HG03175 (cell line): ENCODE results near the gene AXIN1.
"Not testable (repeated sequence)": the region's sequence is repeated elsewhere in the genome, so short reads cannot be mapped to it uniquely, and the experiment has no call there.

Source experiments
- ATAC-seq: cut with Tn5 transposase; IDR thresholded peaks from one replicate; pipeline ENCODE4 v1.9.1; 2021; ENCODE audit warnings: mild to moderate bottlenecking, moderate library complexity; ENCODE audit not compliant: unreplicated experiment

AXIN1 gene

DNA sequence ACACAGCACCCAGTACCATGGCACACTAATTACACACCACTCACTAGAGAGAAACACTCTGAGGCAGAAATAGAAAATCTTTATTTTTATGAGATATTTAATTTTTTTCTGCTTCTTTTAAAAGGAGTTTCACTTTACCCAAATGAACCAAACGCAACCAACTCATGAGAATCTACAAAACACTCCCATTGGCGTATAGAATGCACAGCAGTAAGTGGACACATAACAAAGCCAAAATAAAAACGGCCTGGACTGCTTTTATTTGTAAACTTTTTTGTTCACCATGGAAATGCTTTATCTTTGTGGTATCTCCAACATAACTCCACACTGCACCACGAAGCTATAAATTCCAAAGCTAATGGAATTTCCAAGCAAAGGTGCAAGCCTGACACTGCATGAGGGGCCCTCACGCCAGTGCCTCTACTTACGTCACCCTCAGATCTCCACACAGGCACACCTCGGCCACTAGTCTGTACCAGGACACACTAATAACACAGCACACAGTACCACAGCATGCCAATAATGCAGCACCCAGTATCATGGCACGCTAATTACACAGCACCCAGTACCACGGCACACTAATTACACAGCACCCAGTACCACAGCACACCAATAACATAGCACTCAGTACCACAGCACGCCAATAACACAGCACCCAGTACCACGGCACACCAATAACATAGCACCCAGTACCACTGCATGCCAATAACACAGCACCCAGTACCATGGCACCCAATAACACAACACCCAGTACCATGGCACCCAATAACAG, 17.5 kb downstream of the AXIN1 start:
- not testable (repeated sequence) for ATAC-seq

DNA sequence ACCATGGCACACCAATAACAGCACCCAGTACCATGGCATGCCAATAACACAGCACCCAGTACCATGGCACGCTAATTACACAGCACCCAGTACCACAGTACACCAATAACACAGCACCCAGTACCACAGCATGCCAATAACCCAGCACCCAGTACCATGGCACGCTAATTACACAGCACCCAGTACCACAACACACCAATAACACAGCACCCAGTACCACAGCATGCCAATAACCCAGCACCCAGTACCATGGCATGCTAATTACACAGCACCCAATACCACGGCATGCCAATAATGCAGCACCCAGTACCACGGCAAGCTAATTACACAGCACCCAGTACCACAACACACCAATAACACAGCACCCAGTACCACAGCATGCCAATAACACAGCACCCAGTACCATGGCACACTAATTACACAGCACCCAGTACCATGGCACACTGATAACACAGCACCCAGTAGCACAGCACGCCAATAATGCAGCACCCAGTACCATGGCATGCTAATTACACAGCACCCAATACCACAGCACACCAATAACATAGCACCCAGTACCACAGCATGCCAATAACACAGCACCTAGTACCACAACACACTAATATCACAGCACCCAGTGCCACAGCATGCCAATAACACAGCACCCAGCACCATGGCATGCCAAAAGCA, 18.2 kb downstream of the AXIN1 start:
- ATAC-seq: not testable (repeated sequence)

DNA sequence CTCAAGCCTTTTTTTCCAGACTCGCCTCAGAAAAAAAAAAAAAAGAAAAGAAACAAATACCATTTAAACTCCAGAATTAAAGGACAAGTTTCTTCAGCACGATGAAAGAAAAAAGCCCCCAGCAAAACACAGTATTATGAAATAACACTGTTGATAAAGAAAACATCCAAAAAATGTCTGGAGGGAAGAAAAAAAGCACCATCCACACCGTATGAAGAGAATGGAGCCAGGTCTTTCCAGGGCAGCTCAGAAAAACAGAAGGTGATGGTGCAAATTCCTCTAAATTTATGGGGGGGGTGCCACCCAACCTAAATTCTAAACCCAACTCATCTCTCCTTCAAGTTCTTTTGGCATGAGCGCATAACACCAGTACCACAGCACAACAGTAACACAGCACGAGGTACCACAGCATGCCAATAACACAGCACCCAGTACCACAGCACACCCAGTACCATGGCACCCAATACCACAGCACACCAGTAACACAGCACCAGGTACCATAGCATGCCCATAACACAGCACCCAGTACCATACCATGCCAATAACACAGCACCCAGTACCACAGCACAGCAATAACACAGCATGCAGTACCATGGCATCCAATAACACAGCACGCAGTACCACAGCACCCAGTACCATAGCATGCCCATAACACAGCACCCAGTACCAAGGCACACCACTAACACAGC, 19.0 kb downstream of the AXIN1 start:
- ATAC-seq: no peak

DNA sequence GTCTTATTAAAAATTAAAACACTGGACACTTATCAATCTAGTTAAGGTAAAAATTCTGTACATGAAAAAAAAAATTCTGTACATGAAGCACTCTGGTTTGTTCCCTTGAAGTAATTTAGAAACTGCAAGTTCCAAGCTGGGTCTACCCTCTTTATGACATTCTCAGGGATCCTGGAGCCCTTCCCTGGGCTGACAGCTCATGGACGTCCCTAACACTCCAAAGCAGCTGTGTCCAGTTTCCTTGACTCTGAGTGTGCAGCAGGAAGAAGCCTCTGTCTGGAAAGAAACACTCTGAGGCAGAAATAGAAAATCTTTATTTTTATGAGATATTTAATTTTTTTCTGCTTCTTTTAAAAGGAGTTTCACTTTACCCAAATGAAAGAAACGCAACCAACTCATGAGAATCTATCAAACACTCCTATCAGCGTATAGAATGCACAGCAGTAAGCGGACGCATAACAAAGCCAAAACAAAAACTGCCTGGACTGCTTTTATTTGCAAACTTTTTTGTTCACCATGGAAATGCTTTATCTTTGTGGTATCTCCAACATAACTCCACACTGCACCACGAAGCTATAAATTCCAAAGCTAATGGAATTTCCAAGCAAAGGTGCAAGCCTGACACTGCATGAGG, 21.2 kb downstream of the AXIN1 start:
- ATAC-seq: not testable (repeated sequence)

DNA sequence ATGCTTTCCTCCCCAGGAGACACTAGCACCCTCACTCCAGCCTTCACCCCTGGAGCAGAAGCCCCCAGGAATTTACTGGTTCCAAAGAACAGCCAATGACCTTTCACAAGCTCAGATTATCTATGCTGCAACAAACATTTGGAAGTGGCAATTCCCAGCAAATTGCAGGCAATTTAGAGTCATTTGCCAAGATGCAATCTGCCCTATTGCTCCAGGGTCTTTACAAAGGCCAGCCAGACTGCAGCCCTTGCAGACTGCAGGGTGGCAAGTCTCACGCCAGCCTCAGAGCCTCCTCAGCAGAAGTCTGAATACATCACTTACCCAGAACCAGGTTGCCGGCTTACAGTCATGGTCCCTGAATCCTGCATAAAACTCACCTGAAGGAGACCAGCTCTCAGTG, 21.8 kb downstream of the AXIN1 start:
- no peak for ATAC-seq

DNA sequence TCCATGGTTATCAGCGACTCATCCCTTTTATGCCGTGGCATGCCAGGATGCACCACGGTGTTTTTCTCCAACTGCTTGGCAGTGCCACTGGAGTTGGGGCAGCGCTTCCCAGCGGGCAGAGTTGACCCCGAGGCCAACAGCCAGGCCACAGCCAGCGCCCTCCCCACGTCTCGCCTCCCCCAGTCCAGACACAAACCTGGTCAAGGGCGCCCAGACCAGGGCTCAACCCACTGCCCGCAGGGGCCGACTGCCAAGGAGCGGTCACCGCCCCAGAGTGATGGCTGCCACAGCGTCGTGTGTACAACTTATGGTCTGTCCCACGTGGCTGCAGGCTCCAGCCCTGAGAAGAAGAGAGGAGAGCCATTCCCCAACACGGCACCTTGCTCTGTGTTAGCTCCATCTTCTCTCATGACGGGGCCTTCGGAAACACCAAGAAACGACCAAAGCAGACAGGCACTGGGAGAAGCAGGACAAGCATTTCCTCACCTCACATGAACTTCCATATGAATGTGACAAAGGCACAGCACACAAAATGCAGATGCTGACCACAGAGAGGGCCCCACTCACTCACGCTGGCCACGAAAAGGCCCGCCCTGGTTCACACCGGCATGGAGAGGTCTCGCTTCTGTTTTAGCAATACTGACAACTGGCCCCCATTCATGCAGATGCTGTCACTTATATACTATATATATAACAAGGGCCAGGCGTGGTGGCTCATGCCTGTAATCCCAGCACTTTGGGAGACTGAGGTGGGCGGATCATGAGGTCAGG, 27.0 kb downstream of the AXIN1 start:
- ATAC-seq: no peak

DNA sequence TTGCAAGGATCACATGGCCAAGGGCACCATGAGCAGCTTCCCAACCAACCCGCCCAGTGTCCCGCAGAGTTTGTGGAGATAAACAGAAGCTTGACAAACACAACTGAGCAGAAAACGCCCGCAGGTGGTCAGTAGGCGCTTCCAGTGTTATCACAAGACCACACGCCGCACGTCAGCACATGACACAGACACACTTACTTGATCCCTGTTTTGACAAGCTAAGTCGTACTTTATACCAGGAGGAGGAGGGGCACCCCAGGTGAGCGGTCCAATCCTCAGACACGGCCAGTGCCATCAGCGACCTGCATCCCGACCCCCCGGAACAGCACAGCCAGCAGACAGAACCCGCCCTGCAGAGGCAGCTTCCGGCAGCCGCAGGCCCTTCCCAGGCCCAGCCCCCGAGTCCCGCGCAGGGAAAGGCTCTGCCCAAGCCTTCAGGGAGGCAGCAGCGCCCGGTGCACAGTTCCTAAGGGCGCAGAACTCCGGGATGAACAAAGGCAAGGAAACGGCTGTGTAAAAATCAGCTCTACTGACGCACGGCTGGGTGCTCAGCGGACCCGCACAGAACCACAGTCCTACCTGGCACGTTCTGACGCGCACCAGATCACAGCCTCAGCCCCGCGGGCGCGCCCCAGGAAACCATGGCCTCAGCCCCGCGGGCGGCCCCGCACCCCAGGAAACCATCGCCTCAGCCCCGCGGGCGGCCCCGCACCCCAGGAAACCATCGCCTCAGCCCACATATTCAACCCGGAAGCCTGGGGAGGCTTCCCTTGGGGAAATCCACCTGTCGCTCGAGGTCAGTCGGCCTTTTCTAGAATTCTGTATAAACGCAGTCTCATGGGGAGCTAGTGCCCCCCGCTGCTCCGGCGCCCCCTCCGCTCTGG, 27.8 kb downstream of the AXIN1 start:
- ATAC-seq: no peak

DNA sequence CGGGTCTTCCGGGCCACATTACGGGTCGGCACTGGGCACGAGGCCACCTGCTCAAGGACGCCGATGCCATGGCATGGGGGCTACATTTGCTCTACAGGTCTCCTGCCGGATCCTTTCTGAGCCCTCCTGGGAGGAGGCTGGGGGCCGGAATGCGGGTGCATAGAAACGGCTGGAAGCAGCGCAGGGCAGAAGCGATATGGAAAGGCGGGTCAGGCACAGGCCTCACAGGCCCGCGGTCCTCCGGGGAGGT, 28.4 kb downstream of the AXIN1 start:
- no peak for ATAC-seq

DNA sequence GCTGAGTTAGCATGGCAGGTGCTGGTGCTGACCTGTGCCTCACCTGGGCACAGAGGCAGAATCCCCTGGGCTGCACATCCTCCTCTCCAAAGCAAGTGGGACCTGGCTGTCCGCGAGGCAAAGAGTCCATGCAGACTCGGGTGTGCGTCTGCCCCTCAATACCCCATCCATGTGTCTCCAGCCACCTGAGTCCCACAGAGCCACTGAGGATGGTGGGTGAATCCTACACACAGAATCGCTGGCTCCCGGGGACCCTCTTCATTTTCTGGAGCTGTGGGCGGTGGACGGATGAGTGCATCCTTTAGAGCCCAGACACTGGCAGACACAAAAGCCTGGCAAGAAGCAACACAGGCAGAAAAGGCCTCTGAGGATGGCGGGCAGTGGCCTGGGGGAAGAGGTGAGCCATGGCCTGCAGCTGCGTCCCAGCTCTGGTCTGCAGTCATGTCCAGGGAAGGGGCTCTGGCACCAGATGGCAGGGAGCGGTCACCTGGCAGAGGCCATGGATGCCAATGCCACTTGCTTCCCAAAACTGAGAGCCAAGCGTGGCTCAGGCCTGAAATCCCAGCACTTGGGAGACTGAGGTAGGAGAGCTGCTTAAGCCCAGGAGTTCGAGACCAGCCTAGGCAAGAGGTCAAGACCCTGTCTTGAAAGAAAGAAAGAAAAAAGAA, 29.9 kb downstream of the AXIN1 start:
- ATAC-seq: no peak

DNA sequence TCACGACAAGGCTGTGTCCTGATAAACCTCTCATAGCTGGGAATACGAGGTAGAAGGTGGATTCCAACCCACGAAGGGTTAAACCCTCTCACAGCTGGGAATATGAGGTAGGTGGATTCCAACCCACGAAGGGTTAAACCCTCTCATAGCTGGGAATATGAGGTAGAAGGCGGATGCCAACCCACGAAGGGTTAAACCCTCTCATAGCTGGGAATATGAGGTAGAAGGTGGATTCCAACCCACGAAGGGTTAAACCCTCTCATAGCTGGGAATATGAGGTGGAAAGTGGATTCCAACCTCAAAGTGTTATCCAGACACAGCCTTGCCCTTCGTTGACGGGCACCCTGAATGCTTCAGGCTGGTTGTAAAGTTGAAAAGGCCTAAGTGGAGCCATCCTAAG, 31.0 kb downstream of the AXIN1 start:
- no peak for ATAC-seq

DNA sequence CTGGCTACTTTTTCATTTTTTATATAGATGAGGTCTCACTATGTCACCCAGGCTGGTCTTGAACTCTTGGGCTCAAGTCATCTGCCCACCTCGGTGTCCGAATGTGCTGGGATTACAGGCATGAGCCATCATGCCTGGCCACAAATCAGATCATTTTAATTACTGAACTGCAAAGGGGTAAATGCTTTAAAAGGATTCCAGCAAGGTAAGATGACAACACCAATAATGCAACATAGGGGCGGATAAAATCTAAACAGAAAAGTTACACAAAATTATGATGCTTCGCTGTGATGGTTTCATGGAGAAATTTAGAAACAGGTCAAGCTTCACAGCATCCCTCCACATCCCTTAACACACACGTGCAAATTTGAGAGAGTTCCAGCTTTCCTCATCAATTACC, 32.3 kb downstream of the AXIN1 start:
- ATAC-seq: no peak

DNA sequence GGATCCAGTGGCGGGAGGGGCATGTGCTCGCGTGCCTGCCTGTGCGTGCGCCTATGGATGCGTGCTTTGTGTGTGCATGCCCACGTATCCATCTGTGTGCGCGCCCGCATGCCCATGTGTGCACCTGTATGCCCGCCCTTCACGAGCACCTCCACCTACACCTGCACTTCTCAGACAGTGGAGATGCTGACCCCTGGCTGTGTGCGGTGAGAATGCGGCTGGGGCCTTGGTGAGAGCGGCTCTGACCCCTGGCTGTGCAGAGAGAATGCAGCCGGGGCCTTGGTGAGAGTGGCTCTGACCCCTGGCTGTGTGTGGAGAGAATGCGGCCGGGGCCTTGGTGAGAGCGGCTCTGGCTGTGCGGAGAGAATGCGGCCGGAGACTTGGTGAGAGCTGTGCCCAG, 33.9 kb downstream of the AXIN1 start:
- no peak for ATAC-seq

DNA sequence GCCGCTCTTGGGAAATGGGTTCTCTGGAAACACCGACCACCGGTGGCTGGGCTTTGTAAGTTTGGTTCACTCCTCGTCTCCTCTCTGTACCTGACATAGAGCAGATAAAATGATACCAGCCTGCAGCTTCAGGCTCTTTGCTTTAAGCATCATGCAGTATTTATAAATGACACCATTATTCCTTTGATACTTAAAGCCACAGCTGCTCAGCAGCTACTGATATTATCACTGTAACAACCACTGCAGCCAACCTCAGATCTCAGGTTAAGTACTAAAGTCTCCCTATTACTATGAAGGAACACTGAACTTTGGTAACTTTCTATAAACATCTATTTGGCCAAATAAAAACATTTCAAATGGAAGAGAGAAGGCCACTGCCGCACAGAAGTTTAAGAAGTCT, 34.9 kb downstream of the AXIN1 start:
- ATAC-seq: no peak

DNA sequence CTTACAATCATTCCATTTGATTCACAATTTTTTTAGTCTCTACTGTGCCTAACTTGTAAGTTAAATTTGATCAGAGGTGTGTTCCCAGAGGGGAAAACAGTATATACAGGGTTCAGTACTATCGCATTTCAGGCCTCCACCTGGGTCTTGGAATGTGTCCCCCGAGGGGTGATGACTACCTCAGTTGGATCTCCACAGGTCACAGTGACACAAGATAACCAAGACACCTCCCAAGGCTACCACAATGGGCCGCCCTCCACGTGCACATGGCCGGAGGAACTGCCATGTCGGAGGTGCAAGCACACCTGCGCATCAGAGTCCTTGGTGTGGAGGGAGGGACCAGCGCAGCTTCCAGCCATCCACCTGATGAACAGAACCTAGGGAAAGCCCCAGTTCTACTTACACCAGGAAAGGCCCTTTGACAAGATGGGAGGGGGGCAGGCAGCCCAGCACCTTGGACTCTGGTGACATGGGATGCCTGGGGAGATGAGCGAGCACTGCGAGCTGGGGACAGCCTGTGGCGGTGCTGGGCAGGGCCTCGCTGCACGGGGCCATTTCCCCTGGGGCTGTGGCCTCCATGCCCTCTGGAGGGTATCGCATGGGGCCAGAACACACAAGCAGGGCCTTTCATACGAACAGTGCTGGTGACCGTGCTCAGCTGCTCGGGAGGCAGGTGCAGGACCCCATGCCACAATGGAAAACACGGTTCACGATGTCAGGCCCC, 35.6 kb downstream of the AXIN1 start:
- ATAC-seq: no peak

DNA sequence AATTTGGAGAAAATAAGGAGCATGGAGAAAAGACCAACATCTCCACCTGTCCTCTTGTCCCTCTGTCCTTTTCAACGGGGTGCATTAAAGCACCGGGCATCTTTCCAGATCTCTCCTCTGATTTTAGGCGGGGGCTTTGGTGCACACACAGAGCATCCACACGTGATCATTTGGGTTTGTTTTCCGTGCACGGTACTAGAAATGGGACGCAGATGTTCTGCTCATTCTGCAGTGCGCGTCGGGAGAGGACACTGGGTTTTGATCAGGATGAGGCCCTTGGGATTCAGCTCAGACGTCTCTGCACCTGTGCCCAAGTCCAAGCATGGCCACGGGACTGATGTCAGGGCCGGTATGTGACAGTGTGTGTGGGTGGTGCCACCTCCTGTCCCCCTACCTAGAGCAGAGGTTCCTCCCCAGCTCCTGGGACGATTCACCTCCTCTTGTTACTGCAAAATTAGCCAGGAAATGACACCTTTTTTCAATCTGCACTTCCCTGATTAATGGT, 37.7 kb downstream of the AXIN1 start:
- no peak for ATAC-seq

DNA sequence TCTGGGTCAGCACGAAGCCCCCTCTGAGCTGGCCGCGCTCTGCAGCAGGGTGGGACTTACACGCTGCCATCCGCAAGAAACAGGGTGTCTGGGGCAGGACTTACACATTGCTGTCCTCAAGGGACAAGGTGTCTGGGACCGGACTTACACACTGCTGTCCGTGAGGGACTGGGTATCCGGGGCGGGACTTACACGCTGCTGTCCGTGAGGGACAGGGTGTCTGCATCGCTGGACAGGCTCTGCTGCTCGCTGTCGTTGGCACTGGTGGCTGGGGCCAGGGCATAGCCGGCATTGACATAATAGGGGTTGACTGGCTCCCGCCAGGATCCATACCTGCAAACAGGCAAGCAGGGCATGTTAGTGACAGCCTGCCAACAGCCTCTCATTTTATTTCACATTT, 38.2 kb downstream of the AXIN1 start:
- ATAC-seq: no peak

DNA sequence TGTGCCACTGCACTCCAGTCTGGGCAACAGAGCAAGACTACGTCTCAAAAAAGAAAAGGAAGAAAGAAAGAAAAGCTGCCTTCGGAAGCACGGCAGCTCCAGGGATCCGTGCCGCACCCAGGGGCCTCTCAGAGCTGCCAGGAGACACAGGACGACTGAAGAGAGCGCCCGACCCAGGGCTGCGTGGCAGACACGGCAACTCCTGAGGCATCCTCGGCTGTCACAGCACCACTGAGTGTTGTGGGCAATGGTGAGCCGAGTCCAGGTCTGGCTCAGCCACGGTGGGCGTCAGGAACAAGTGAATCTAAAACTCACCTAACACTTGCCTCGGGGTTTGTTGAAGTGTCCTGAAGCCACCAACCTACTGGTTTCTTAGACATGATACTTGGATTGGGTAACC, 40.8 kb downstream of the AXIN1 start:
- ATAC-seq: no peak

DNA sequence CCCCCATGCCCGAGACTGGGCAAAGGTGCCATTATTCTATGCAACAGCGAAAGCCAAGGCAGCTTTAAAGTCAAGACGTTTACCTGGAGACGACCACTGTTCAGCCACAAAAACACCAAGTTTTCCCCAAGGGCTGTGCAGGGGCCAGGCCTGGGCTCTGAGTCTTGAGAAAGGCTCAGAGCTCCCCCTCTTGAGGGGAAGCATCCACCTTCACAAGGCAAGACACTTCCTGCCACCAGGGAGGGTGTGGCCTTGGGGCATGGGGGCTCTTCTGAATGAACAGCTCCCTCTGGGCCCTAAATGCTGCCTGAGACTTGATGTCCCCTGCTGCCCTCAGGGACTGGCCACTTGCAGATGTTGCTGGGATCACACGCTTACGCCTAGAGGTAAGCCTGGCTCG, 43.0 kb downstream of the AXIN1 start:
- no peak for ATAC-seq
